NOMO-1 (cell line): ENCODE results near the gene TMEM259.

Experiments used
- DNase-seq, 2 experiments: peaks; one replicate each; lab custom pipeline; 2025; ENCODE audit not compliant: unreplicated experiment in 2 of 2; lab: John Stamatoyannopoulos, UW

Gene TMEM259

DNA sequence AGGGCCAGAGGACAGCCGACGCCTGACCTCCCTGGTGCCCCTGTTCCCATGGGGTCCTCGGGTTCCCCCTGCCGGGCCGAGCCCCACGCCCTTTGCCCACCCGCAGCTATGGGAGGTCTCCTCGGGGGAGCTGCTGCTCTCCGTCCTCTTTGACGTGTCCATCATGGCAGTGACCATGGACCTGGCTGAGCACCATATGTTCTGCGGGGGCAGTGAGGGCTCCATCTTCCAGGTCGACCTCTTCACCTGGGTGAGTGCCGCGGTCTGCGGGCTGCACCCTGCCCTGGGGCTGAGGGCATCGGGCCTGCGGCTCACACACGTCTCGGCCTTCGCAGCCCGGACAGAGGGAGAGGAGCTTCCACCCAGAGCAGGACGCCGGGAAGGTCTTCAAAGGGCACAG lies 30.2 kb downstream of the TMEM259 start:
- DNase-seq: no peak

DNA sequence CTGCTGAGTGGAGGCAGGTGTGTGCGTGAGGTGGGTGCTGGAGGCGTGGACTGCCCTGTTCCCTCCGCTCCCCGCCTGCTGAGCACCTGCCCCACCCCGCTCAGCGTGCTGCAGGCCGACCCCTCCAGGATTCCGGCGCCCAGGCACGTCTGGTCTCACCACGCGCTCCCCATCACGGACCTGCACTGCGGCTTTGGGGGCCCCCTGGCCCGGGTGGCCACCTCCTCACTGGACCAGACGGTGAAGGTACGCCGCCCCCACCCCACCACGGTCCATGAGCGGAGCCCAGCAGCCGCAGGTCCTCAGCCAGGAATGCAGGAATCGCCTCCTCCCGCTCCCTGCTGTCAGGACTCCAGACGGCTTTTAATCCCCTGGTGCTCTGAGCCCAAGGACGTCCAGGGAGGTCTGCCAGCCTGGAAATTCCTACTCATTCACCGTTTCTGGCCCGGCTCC lies 30.8 kb downstream of the TMEM259 start:
- DNase-seq: no peak

DNA sequence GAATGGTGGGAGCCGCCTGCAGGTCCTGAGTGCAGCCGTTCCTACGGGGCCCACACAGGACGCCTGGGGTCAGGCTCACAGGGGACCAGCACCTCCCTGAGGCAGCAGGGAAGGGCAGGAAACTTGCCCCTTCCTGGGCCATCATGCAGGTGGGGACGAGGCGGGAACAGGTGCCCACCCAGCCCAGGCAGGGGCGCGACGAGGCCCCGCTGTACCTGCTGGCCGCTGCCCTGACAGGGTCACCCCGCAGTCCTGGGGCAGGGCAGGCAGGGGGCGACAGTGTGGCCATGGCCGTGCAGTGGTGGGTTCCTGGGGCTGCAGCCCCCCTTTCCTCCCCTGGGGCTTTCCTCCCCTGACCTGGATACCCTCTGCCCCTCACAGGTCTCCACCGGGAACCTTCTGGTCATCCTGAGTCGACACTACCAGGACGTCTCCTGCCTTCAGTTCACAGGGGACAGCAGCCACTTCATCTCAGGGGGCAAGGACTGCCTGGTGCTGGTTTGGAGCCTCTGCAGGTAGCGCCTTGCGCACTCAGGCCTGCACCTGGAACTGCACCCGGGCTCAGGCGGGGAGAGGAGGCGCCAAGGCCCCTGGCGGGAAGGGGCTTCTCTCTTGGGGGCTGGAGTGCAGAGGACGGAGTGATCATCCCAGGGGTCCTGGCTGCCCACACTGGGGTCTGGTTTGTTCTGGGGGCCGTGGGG lies 31.4 kb downstream of the TMEM259 start:
- no peak for DNase-seq

DNA sequence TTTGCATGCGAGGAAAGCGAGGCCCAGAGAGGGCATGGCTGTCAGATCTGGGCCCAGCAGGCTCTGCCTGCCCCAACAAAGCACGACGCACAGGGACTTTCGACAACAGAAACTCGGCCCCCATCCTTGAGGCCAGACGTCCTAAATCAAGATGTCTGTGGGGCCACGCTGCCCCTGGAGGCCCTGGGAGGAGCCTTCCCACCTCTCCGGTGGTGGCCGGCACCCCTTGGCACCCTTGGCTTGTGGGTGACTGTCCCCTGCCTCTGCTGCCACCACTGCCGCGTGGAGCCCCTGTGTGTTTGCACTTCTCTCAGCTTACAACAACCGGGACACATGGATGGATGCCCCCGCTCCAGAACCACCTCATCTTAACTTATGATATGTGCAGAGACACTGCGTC lies 32.4 kb downstream of the TMEM259 start:
- no peak for DNase-seq

DNA sequence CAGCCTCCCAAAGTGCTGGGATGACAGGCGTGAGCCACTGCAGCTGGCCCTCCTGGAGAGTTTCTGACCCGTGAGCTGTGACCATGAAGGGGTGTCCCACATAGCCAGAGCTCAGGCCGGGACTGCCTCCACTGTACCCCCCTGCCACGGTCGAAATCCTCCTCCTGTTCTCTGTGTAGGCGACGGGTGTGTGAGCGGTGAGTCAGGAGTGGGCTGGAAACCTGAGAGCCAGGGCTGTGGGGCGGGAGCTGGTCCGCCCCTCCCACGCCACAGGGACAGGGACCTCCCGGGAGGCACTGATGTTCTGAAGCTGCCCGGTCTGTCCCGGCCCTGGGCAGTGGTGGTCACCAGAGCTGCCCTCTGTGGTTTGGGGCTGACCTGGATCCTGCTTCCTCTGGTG lies 32.8 kb downstream of the TMEM259 start:
- no peak for DNase-seq

DNA sequence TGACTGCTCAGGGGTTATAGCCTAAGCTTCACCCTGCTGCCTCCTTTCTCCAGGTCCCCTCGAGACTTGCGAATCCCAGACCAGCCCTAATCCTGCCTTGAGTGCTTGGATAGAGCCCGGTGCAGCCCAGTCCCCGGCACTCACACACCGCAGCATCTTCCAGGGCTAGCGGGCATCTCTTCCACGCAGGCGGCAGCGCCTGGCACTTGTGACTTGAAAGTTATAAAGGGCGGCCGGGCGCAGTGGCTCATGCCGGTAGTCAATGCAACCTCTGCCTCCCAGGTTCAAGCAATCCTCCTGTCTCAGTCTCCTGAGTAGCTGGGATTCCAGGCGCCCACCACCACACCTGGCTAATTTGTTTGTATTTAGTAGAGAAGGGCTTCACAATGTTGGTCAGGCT lies 34.8 kb downstream of the TMEM259 start:
- DNase-seq: no peak

DNA sequence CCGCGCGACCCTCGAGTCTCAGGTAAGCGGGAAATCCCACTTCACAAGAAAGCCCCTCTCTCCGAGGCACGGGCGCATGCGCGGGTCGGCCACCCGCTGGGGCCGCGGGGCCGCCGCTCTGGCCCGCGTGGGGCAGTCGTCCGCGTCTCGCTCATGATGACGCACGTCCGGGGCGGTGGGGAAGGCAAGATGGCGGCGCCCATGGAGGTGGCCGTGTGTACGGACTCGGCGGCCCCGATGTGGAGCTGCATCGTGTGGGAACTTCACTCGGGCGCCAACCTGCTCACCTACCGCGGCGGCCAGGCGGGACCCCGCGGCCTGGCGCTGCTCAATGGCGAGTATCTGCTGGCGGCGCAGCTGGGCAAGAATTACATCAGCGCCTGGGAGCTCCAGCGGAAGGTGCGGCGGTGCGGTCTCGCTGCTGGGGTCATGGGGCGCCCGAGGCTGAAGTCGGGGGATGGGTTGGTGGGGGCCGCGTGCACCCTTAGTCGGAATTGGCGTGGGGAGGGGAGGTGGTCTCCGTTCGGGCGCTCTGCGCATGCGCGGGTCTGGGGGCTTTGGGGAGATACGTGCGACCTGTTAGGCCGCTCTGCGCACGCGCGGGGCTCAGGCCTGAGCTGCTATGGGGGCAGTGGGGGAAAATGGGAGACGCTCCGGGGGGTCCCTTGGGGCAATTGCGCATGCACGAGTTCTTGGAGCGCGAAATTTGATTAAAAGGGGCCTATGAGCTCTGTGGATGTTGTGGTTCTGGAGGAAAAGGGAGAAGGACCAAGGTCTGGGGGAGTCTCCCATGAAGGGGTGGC lies 36.6 kb downstream of the TMEM259 start, which contains the start of gene WDR18:
Gene WDR18 (plus strand): TSS at position 181 of the 803 bp plus-strand sequence. CDS start 9 bp downstream, at position 190.
- DNase-seq: peak; percentile 76 to 90

DNA sequence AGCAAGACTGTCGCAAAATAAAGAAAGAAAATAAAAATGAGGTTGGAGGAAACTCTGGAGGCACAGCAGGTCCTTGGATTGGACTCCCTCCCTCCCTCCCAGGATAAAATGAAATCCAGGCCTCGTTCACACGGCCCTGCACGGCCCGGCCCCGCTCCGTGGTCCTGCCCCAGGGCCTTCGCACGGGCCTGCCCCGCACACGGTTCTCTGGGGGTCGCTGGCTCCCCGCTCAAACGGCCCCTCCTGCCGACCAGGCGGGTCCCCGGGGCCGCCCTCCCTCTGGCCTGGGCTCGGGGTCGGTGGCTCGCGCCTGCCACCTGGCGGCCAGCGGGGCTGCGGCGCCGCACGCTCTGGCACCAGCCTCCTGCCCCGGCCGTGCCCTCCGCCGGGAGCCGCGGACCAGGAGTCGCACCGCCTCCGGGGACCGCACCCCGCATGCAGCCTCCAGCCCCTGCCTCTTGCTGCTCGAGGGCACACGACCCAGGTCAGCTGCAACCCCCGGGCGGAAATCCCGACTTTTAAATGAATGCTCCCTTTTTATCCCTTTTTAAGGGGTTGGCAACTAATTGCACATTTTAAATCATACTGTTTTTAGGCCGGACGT lies 38.3 kb downstream of the TMEM259 start:
- peak; percentile 46 to 69 for DNase-seq

DNA sequence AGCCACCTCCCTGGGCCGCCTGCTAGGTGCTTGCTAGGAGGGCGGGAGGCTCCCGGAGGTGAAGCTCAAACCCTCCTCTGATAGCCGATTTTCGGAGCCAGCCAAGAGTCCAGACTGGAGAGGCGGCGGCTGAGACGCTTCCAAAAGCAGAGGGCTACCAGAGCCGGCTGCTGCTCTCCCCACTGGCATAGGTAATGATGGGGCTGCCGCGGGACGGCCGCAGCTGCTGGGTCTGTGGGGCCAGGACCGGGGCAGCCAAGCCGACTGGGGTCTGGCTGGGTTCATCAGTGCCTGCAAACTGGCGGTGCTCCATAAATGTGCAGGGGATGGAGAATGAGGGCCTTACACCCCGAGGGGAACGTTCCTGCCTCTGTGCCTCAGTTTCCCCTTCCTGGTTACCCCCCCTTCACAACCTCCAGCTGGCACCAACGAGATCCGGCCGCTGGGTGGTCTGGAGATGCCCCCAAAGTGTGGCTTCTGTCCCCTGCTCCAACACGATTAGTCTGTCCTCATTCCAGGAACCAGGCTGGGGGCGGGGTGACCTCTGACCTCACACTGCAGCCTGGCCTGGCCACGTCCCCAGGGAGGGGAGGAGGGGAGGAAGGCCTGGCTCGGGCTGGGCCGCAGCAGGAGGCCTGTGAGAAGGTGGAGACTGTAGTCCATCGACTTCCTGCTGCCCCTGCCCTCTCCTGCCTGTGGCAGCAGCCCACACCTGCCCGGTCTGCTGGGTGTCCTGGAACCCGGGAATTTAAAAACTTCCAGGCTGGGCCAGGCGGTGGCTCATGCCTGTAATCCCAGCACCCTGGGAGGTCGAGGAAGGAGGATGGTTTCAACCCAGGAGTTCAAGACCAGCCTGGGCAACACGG lies 40.6 kb downstream of the TMEM259 start:
- DNase-seq: no peak

DNA sequence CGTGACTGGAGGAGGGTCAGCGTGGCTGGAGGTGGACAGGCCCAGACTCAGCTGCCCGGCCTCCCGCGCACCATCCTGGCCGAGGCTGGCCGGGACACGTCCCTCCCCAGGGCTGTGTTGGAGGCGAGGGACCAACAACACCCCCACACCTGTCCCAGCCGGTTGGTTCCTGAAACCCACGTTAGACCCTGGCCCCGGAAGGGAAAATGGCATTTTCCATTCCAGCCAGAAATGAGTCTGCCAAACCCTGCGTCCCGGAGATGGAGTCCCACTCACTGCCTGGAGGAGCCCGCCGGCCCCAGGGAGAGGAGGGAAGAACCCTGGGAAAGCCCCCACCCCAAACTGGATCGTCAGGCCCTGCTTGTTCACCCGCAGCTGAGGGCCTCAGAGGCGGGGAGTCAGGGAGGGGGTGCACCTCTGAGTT lies 41.6 kb downstream of the TMEM259 start:
- no peak for DNase-seq

DNA sequence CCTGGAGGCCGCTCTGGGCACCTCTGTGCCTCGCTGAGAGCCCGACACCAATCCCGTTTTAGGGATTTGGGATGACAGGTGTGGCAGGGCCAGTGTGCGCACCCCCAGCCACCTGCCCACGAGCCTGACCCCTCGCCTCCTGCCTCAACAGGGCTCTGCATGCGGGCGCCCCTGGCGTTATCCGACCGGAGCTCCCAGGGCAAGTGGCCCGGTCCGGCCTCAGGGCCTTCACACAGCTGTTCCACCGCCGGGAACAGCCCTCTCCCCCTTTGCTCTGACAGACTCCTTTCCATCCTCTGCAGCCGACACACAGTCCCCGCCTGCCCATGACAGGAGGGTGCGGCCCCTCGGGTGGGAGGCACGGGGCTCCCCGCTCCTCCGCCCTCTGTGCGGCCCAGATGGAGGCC lies 43.9 kb downstream of the TMEM259 start:
- no peak for DNase-seq

DNA sequence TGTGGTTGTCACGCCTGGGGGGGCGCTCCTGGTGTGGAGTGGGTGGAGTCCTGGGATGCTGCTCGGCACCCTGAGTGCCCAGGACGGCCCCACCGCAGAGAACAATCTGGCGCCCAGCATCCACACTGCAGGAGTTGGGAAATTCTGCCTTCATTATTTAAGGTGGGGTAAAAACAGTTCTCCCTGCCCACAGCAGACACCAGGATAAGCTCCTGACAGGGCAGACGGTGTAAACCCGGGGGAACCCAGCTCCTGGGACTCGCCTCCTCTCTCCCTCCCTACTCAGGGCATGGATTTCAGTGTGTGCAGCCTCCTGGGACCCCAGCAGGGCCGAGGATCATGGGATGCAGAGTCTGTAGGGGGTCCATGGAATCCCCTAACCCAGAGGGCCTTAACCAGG lies 44.4 kb downstream of the TMEM259 start:
- no peak for DNase-seq

DNA sequence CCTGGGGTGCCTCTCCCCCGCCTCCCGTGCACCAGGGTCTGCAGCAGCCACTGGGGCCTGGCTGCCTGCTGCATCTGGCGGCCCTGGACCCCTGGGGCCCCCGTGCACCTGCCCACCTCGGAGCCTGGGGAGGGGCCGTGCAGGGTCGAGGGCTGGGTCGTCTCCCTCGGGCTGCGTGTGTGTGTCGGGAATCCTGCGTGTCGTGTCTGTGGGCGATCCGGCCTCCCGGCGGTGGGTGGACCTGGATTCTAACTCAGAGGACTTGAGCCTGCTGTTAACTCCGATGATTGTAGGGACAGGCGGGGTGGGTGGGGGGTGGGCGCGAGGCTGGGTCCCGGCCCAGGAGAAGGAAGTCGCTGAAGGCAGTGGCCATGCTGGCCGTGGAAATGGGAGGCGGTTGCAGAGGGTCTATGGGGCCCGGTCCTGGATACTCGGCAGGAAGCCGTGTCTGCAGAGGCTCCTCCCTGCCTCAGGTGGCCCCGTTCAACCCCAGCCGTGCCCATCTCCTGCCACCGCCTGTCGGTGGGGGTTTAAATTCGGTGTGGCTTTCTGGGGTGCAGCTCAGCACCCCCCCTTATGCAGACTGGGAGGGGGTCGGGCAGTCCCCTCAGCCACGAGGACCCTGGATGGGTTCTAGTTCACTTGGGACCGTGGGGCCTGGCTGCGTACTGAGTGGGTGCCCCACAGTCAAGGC lies 46.2 kb downstream of the TMEM259 start:
- DNase-seq: no peak

DNA sequence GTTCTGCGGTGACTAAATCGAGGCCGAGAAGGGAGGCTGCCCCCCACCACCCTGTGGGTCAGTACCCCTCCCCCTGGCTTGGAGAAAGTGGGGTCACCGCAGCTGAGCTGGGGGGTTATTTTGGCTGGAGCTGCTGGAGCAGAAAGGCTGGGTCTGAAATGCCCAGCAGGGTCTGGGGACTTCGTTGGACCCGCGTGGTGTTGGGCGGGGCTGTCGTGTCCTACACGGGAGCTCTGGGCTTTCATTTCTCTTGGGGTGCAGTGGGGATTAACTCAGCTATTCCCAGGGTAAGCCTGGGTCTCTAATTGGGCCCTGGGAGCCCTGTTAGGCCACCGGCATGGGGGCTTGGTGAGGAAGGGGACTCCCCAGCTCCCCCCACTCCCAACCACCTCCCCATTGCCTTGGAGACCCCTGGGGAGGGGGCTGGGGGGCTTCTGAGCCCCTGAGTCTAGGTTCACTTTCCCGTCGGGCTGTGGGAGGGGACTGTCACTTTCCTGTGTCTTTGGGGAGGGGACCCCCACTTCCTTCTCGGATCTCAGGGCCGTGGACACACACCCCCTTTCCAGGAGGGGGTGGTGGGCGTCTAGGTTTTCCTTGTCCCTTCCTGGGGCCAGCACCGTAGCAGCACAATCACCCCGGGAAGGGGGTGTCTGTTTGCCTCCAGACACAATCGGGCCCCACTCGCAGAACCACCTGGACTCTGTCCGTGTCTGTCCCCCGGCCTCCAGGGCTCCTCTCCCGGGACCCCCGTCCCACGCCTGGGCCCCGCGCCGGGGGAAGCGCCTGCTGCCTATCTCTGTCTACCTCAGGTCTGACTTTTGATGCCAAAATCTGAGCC lies 47.0 kb downstream of the TMEM259 start:
- DNase-seq: no peak

DNA sequence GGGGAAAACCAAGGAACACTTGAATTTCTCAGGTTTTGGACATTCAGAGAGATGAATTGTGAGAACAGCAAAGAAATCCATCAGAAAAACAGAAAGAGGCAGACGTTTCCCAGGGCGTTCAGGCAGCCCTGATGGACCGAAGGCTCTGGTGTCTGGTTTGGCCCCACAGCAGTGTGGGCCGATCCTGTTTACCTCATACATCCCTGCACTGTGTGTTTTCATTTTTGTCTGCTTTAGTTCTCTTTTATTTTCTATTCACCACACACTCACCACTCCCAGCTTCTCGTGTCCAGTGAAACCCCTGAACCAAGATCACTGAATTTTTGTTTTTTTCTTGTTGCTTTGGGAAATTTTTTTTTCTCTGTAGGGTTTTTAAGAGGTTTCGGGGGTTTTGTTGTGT lies 48.6 kb downstream of the TMEM259 start:
- no peak for DNase-seq

DNA sequence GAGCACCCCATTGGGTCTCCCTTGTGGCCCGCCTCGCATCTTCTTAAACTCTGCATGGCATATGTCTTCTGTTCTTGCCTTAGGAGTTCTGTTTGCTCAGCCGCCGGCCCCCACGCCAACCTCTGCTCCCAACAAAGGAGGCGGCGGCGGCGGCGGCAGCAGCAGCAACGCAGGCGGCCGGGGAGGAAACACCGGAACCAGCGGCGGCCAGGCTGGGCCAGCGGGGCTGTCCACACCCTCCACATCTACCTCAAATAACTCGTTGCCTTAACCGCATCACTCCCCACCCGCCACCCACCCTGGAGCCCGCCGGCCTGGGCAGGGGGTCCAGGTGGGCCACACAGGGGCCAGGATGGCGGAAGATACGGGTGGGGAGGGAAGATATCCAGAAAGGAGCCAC lies 49.1 kb downstream of the TMEM259 start:
- no peak for DNase-seq

DNA sequence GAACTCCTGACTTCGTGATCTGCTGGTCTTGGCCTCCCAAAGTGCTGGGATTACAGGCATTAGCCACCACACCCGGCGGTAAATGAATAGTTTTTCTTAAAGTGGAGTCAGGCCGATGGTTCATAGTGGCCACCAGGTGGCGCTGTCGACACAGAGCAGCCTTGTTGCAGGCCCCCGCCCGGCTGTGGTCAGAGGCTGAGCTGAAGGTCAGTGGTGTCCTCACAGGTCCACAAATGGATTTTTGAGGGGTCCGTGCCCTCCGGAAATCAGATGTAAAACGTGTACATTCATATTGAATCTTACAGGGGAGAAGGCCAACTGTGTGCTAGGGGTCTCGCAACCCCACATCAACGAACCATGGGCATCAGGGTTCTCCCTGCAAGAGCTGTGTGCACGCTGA lies 50.2 kb downstream of the TMEM259 start:
- DNase-seq: no peak

DNA sequence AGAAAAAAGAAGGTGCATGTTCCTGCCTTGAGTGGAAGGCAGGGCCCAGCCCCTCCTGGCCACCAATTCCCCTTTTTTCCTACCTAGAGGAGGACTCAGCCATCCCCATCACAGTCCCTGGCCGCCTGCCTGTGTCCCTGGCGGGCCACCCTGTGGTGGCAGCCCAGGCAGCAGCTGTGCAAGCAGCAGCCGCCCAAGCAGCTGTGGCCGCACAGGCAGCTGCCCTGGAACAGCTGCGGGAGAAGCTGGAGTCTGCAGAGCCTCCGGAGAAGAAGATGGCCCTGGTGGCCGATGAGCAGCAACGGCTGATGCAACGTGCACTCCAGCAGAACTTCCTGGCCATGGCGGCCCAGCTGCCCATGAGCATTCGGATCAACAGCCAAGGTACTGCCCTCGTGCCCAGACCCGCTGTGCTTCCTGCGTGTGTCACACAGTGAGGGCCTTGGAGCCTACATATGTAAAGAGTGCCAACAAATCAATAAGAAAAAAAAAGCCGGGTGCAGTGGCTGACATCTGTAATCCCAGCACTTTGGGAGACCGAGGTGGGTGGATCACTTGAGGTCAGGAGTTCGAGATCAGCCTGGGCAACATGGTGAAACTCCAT lies 54.3 kb downstream of the TMEM259 start:
- no peak for DNase-seq
